ENCODE data around the gene ZBTB4. TPM values are rescaled to one million over a fixed set of nuclear protein-coding genes. Genes with fewer than 3 reads are reported as not detected.

ZBTB4 gene
- total RNA-seq, 1 experiment from 2014 or later: 14.4 TPM

DNA sequence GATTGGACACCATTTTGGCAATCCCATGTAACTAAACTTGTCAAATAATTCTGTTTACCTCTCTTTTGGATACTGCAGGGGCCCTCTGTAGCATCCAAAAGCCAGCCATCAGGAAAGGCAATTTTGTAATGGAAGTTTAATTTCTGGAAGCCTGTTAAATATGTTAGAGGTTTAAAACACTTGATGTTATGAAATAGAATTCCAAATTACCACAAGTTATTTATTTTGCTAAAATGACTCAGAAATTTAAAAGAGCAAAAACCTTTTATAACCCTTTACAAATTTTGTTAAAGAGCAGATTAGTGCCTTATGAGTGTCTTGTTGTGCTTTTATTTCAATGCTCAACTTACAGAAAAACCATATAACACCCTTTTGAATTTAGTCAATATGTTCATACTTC, 49.4 kb upstream of the ZBTB4 start:
- H3K9ac ChIP-seq (ENCODE audit: extremely low read depth, insufficient read length, low read length): no peak overlapping the region
- H3K27me3 ChIP-seq (ENCODE audit: insufficient read depth, low read length): no peaks in the 10 kb centered on the region
- H3K4ac ChIP-seq (ENCODE audit: low read depth, low read length): no peak overlapping the region
- Mint-ChIP-seq H3K4me3 (no peak overlapping the region), H3K36me3 (ENCODE audit: insufficient read depth in 1 of 3, low read depth in 3 of 3) (peaks cover 6 to 11% (median 9%) of the 10 kb centered on the region in 3 experiments; a peak in 6 of 7 replicates), H3K27me3 (ENCODE audit: low read depth) (peaks cover 10% of the 10 kb centered on the region), H3K4me1 (no peaks in the 10 kb centered on the region), H3K27ac (no peak overlapping the region), H3K9me3 (peaks cover 27 to 32% of the 10 kb centered on the region in 2 experiments)
- no peak overlapping the region for H3T11ph ChIP-seq (ENCODE audit: low read length)
- no peak overlapping the region for H4K5ac ChIP-seq (ENCODE audit: insufficient read length, low read depth, low read length)
- H2AFZ ChIP-seq (ENCODE audit: low read length): no peak overlapping the region
- H3K79me2 ChIP-seq (ENCODE audit: insufficient read depth, low read length): no peaks in the 10 kb centered on the region
- H3K14ac ChIP-seq (ENCODE audit: insufficient read depth, low read length): no peak overlapping the region
- H3K23ac ChIP-seq (ENCODE audit: insufficient read length, low read depth, low read length): no peak overlapping the region
- no peak overlapping the region for H2BK20ac ChIP-seq (ENCODE audit: low read depth, low read length, poor library complexity, severe bottlenecking)
- no peak overlapping the region for H2BK15ac ChIP-seq (ENCODE audit: low read depth, low read length)
- H4K20me1 ChIP-seq (ENCODE audit: control insufficient read depth, insufficient read depth, insufficient read length): no peaks in the 10 kb centered on the region
- no peak overlapping the region for H4K8ac ChIP-seq (replicated peaks; ENCODE audit: insufficient read length, low read depth, low read length)
- TF ChIP-seq, protein P1, sequence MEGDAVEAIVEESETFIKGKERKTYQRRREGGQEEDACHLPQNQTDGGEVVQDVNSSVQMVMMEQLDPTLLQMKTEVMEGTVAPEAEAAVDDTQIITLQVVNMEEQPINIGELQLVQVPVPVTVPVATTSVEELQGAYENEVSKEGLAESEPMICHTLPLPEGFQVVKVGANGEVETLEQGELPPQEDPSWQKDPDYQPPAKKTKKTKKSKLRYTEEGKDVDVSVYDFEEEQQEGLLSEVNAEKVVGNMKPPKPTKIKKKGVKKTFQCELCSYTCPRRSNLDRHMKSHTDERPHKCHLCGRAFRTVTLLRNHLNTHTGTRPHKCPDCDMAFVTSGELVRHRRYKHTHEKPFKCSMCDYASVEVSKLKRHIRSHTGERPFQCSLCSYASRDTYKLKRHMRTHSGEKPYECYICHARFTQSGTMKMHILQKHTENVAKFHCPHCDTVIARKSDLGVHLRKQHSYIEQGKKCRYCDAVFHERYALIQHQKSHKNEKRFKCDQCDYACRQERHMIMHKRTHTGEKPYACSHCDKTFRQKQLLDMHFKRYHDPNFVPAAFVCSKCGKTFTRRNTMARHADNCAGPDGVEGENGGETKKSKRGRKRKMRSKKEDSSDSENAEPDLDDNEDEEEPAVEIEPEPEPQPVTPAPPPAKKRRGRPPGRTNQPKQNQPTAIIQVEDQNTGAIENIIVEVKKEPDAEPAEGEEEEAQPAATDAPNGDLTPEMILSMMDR (conservative IDR thresholded peaks at IDR 0.05): no peak
- no peaks in the 10 kb centered on the region for H3K4me1 ChIP-seq (ENCODE audit: insufficient read depth, low read length)
- no peak overlapping the region for H3K4me2 ChIP-seq (ENCODE audit: insufficient read depth, insufficient read length, low read length)
- H3K23me2 ChIP-seq (ENCODE audit: insufficient read length, low read depth, low read length, poor library complexity, severe bottlenecking): no peaks in the 10 kb centered on the region
- DNase-seq: no peak
- H3K56ac ChIP-seq (ENCODE audit: insufficient read length, low read depth, low read length): no peak overlapping the region
- H3K27ac ChIP-seq (ENCODE audit: insufficient read length, low read depth, low read length): no peak overlapping the region
- no peak overlapping the region for H2BK12ac ChIP-seq (ENCODE audit: insufficient read length, low read depth, low read length)
- no peak overlapping the region for H2BK120ac ChIP-seq (ENCODE audit: low read depth, low read length, poor library complexity, severe bottlenecking)
- H2AK5ac ChIP-seq (ENCODE audit: insufficient read length, low read length): no peak overlapping the region
- H3K79me1 ChIP-seq (ENCODE audit: insufficient read depth, low read depth, low read length, poor library complexity, severe bottlenecking): no peaks in the 10 kb centered on the region
- no peaks in the 10 kb centered on the region for H3K9me3 ChIP-seq (ENCODE audit: control insufficient read depth, low read depth, low read length)
- H3K18ac ChIP-seq (ENCODE audit: insufficient read length, low read depth, low read length): no peak overlapping the region
- no peak overlapping the region for H2BK5ac ChIP-seq (ENCODE audit: insufficient read length, low read length)
- no peak overlapping the region for H4K91ac ChIP-seq (ENCODE audit: insufficient read length, low read depth, low read length)
